GM18505 (cell line): ENCODE data around the gene CLEC6A.
"Not testable (repeated sequence)": the region's sequence is repeated elsewhere in the genome, so short reads cannot be mapped to it uniquely, and the experiment has no call there.

Experiments used
- ATAC-seq: cut with Tn5 transposase; IDR thresholded peaks from one replicate; pipeline ENCODE4 v1.9.1; 2021; ENCODE audit not compliant: unreplicated experiment
- POLR2A ChIP-seq: IDR thresholded peaks from 4 replicates; pipeline ENCODE4 v1.6.1; 2011; ENCODE audit warnings: borderline replicate concordance; ENCODE audit not compliant: insufficient read depth, insufficient read length; ENCODE audit errors: extremely low read depth

The CLEC6A gene

DNA sequence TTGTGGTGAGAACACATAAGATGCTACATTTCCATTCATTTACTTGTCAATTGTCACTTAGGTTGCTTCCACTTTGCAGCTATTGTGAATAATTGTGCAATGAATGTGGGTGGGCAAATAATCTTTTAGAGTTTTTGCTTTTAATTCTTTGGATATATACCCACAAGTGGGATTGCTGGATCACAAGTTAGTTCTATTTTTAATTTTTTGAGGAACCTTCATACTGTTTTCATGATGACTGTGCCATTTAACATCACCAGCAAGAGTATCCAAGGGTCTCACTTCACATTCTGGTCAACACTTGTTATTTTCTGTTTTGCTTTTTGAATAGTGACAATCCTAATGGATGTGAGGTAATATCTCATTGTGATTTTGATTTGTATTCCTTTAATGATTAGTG lies 10.5 kb downstream of the CLEC6A start:
- TF ChIP-seq POLR2A, result no peak
- ATAC-seq, result no peak

GRCh38 chr12:8471090-8471489 lies 15.3 kb downstream of the CLEC6A start:
- no peak for ATAC-seq
- TF ChIP-seq POLR2A, result no peak

GRCh38 chr12:8475508-8476203 lies 19.9 kb downstream of the CLEC6A start:
- ATAC-seq, result no peak
- no peak for TF ChIP-seq POLR2A

- ATAC-seq, result no peak
- TF ChIP-seq POLR2A, result no peak
Observed at GRCh38 chr12:8482571-8483061, 26.9 kb downstream of the CLEC6A start.

DNA sequence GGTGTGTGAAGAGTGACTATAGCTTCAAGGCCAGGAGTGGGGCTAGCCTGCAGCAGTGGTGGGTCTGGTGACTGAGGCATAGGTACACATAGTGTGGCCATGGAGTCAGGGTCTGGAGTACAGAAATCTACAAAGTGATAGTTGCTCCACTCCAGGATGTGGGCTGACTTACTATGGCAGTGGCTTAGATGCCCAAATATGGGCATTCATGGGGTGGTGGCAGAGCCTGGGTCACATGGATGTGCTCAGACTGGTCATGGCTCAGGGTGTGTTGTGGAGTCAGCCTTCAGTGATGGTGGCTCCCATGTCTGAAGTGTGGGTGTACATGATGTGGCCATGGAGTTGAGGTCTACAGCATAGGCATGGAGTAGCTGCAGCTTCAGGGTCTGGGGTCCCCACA lies 27.3 kb downstream of the CLEC6A start:
- TF ChIP-seq POLR2A, result no peak
- ATAC-seq, result no peak

DNA sequence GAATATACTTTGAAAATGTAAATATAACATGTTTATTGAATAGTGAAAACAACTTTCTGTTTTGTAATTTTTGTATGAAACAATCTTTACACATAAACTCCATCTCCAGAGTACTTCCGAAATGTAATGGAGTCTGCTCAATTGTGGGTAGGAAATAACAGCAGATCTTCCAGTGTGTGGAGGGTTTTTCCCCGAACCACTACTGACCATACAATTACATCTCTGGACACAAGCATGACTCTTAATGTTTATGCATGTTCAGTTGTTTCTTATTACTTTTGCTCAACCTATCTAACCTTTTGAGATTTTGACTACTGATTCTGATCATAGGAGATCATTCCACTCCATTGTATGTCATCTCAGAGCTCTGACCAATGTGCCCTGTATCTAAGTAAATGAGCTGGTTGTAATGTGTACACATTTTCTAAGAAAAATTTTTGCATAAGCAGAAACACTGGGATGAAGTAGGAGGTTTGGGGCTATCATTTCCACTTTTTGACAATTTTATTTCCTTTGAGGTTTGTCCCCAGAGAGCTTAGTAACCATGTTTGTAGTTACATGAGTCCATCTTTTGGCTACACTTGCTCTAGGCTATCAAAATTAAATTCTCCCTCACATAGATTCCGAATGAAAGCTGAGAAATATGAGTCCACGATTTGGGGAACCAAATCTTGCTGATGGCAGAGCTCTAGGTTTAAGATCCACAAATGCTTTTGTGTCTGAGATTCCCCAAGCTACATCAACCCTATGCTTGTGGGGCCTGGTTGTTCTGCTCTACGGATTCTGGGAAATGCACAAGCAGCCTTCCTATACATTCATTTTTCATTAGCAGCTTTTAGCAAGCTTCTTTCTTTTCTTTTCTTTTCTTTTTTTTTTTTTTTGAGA lies 36.1 kb downstream of the CLEC6A start:
- no peak for TF ChIP-seq POLR2A
- ATAC-seq, result no peak

GRCh38 chr12:8493084-8493483 lies 37.3 kb downstream of the CLEC6A start:
- peak; percentile 98 for ATAC-seq
- no peak for TF ChIP-seq POLR2A

DNA sequence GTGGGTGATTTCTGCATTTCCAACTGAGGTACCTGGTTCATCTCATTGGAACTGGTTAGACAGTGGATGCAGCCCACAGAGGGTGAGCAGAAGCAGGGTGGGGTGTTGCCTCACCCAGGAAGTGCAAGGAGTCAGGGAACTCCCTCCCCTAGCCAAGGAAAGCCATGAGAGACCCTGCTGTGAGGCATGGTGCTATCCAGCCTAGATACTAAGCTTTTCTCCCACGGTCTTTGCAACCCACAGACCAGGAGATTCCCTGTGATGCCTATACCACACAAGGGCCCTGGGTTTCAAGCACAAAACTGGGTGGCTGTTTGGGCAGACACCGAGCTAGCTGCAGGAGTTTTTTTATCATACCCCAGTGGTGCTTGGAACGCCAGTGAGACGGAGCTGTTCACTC lies 39.9 kb downstream of the CLEC6A start:
- ATAC-seq, result not testable (repeated sequence)

DNA sequence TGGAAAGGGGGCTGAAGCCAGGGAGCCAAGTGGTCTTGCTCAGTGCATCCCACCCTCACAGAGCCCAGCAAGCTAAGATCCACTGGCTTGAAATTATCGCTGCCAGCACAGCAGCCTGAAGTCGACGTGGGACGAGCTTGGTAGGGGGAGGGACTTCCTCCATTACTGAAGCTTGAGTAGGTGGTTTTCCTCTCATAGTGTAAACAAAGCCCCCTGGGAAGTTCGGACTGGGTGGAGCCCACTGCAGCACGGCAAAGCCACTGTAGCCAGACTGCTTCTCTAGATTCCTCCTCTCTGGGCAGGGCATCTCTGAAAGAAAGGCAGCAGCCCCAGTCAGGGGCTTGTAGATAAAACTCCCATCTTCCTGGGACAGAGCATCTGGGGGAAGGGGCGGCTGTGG lies 40.3 kb downstream of the CLEC6A start:
- ATAC-seq, result not testable (repeated sequence)

GRCh38 chr12:8499616-8500015 lies 43.9 kb downstream of the CLEC6A start:
- ATAC-seq, result no peak
- TF ChIP-seq POLR2A, result no peak

DNA sequence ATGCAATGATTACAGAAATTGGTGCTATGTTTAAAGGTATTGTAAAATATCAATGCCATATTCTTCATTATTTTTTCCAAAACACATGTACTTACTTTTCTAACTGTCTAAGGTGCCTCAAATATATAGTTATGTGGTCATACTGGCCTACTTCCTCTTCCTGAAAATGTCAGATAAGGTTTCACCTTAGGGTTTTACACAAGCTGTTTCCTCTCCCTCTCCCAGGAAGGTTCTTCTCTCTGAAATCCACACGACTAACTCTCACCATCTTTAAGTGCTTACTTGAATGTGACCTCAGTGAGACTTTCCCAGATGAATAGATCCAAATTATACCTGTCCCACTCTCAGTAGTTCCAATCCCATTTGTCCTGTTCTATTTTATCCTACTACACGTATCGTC lies 46.0 kb downstream of the CLEC6A start:
- no peak for TF ChIP-seq POLR2A
- no peak for ATAC-seq

GRCh38 chr12:8504351-8504750 lies 48.6 kb downstream of the CLEC6A start:
- TF ChIP-seq POLR2A, result no peak
- no peak for ATAC-seq

- no peak for TF ChIP-seq POLR2A
- no peak for ATAC-seq
Observed at GRCh38 chr12:8507596-8507995, 51.8 kb downstream of the CLEC6A start.

GRCh38 chr12:8508223-8508622 lies 52.5 kb downstream of the CLEC6A start:
- ATAC-seq, result no peak
- TF ChIP-seq POLR2A, result no peak

- TF ChIP-seq POLR2A, result no peak
- ATAC-seq, result no peak
Observed at GRCh38 chr12:8508910-8509841, 53.4 kb downstream of the CLEC6A start.
